H9 (cell line): ENCODE data around the gene FNDC3B. TPM values are rescaled to one million over a fixed set of nuclear protein-coding genes. Genes with fewer than 3 reads are reported as not detected.

Experiments
- DNase-seq: peaks from one replicate; pipeline ENCODE4 v3.0.0-alpha.2; 2017
- H2AFZ ChIP-seq: one replicate; pipeline ENCODE4 v1.6.1; 2013; ENCODE audit warnings: mild to moderate bottlenecking, low read length, control low read depth, moderate library complexity
- H2AK5ac ChIP-seq: 2 replicates; pipeline ENCODE4 v1.6.1; 2013; ENCODE audit warnings: low read length, control low read depth, mixed read lengths; ENCODE audit not compliant: insufficient read length
- H2BK120ac ChIP-seq: one replicate; pipeline ENCODE4 v1.6.1; 2013; ENCODE audit warnings: low read depth, mild to moderate bottlenecking, low read length, control low read depth, inconsistent platforms; ENCODE audit not compliant: poor library complexity, severe bottlenecking
- H2BK12ac ChIP-seq: 2 replicates; pipeline ENCODE4 v1.6.1; 2013; ENCODE audit warnings: low read length, control low read depth, mixed read lengths, low read depth; ENCODE audit not compliant: insufficient read length
- H2BK15ac ChIP-seq: 2 replicates; pipeline ENCODE4 v1.6.1; 2013; ENCODE audit warnings: low read depth, low read length, control low read depth
- H2BK20ac ChIP-seq: one replicate; pipeline ENCODE4 v1.6.1; 2013; ENCODE audit warnings: low read depth, mild to moderate bottlenecking, low read length, control low read depth, inconsistent platforms; ENCODE audit not compliant: poor library complexity, severe bottlenecking
- H2BK5ac ChIP-seq: 2 replicates; pipeline ENCODE4 v1.6.1; 2013; ENCODE audit warnings: low read length, control low read depth, mixed read lengths; ENCODE audit not compliant: insufficient read length
- H3K14ac ChIP-seq: 2 replicates; pipeline ENCODE4 v1.6.1; 2013; ENCODE audit warnings: low read length, control low read depth; ENCODE audit not compliant: insufficient read depth
- H3K18ac ChIP-seq: 2 replicates; pipeline ENCODE4 v1.6.1; 2013; ENCODE audit warnings: low read depth, mild to moderate bottlenecking, mixed read lengths, low read length, control low read depth; ENCODE audit not compliant: insufficient read length
- H3K23ac ChIP-seq: 2 replicates; pipeline ENCODE4 v1.6.1; 2013; ENCODE audit warnings: low read length, control low read depth, mixed read lengths, low read depth; ENCODE audit not compliant: insufficient read length
- H3K23me2 ChIP-seq: 2 replicates; pipeline ENCODE4 v1.6.1; 2013; ENCODE audit warnings: low read depth, mild to moderate bottlenecking, mixed read lengths, low read length, control low read depth; ENCODE audit not compliant: insufficient read length, poor library complexity, severe bottlenecking
- H3K27ac ChIP-seq: 2 replicates; pipeline ENCODE4 v1.5.1; 2013; ENCODE audit warnings: low read length, control low read depth, mixed read lengths, low read depth; ENCODE audit not compliant: insufficient read length
- H3K27me3 ChIP-seq: 2 replicates; pipeline ENCODE4 v1.6.1; 2013; ENCODE audit warnings: low read length, control low read depth, inconsistent platforms; ENCODE audit not compliant: insufficient read depth
- H3K4ac ChIP-seq: 2 replicates; pipeline ENCODE4 v1.6.1; 2013; ENCODE audit warnings: low read depth, mild to moderate bottlenecking, control low read depth, inconsistent platforms, low read length, moderate library complexity
- H3K4me1 ChIP-seq: 2 replicates; pipeline ENCODE4 v1.6.1; 2013; ENCODE audit warnings: low read length, control low read depth, inconsistent platforms; ENCODE audit not compliant: insufficient read depth
- H3K4me2 ChIP-seq: 2 replicates; pipeline ENCODE4 v1.6.1; 2013; ENCODE audit warnings: low read length, control low read depth, mixed read lengths; ENCODE audit not compliant: insufficient read length, insufficient read depth
- H3K56ac ChIP-seq: 2 replicates; pipeline ENCODE4 v1.6.1; 2013; ENCODE audit warnings: low read depth, mild to moderate bottlenecking, mixed read lengths, low read length, control low read depth; ENCODE audit not compliant: insufficient read length
- H3K79me1 ChIP-seq: 2 replicates; pipeline ENCODE4 v1.6.1; 2013; ENCODE audit warnings: low read depth, mild to moderate bottlenecking, moderate library complexity, low read length, control low read depth, inconsistent platforms; ENCODE audit not compliant: insufficient read depth, poor library complexity, severe bottlenecking
- H3K79me2 ChIP-seq: 2 replicates; pipeline ENCODE4 v1.6.1; 2013; ENCODE audit warnings: low read length, control low read depth, inconsistent platforms; ENCODE audit not compliant: insufficient read depth
- H3K9ac ChIP-seq: 2 replicates; pipeline ENCODE4 v1.6.1; 2013; ENCODE audit warnings: low read length, control low read depth, mixed read lengths; ENCODE audit not compliant: insufficient read length; ENCODE audit errors: extremely low read depth
- H3K9me3 ChIP-seq: one replicate; pipeline ENCODE4 v1.6.1; 2013; ENCODE audit warnings: low read depth, low read length, inconsistent platforms; ENCODE audit not compliant: control insufficient read depth
- H3T11ph ChIP-seq: one replicate; pipeline ENCODE4 v1.6.1; 2013; ENCODE audit warnings: mild to moderate bottlenecking, low read length, control low read depth, inconsistent platforms
- H4K20me1 ChIP-seq: one replicate; pipeline ENCODE4 v1.6.1; 2013; ENCODE audit not compliant: control insufficient read depth, insufficient read length, insufficient read depth
- H4K5ac ChIP-seq: 2 replicates; pipeline ENCODE4 v1.6.1; 2013; ENCODE audit warnings: low read depth, mild to moderate bottlenecking, mixed read lengths, low read length, control low read depth; ENCODE audit not compliant: insufficient read length
- H4K8ac ChIP-seq: replicated peaks from 2 replicates; pipeline ENCODE4 v1.6.1; 2013; ENCODE audit warnings: low read length, control low read depth, mixed read lengths, low read depth; ENCODE audit not compliant: insufficient read length
- H4K91ac ChIP-seq: 2 replicates; pipeline ENCODE4 v1.6.1; 2013; ENCODE audit warnings: low read depth, mild to moderate bottlenecking, moderate library complexity, mixed read lengths, low read length, control low read depth; ENCODE audit not compliant: insufficient read length
- H3K27ac Mint-ChIP-seq, 3 experiments: 2 replicates in 2 of 3; 3 replicates in 1 of 3; pipeline ENCODE4 v1.8.0; 2020 to 2021; ENCODE audit warnings: mixed read lengths in 3 of 3, mild to moderate bottlenecking in 1 of 3, moderate library complexity in 1 of 3
- H3K27me3 Mint-ChIP-seq: 2 replicates; pipeline ENCODE4 v1.8.0; 2021; ENCODE audit warnings: low read depth, mild to moderate bottlenecking, moderate library complexity, mixed read lengths
- H3K36me3 Mint-ChIP-seq, 3 experiments: 2 replicates in 2 of 3; 3 replicates in 1 of 3; pipeline ENCODE4 v1.8.0; 2020 to 2021; ENCODE audit warnings: low read depth in 3 of 3, mixed read lengths in 3 of 3; ENCODE audit not compliant: insufficient read depth in 1 of 3
- H3K4me1 Mint-ChIP-seq, 2 experiments: 2 replicates each; pipeline ENCODE4 v1.8.0; 2020; ENCODE audit warnings: mixed read lengths in 2 of 2
- H3K4me3 Mint-ChIP-seq, 2 experiments: 2 replicates in 1 of 2; 3 replicates in 1 of 2; pipeline ENCODE4 v1.8.0; 2020 to 2021; ENCODE audit warnings: mild to moderate bottlenecking in 2 of 2, mixed read lengths in 2 of 2, moderate library complexity in 1 of 2
- H3K9me3 Mint-ChIP-seq, 2 experiments: 2 replicates in 1 of 2; 3 replicates in 1 of 2; pipeline ENCODE4 v1.8.0; 2020; ENCODE audit warnings: mild to moderate bottlenecking in 2 of 2, mixed read lengths in 2 of 2, moderate library complexity in 1 of 2
- CTCF ChIP-seq: fragments of 200-600 bp; sonication (generic); conservative IDR thresholded peaks from 3 replicates; pipeline ENCODE4 v1.8.0; 2021; ENCODE audit warnings: antibody characterized with exemption, mild to moderate bottlenecking
- WGBS: extraction: QIAGEN DNeasy Blood & Tissue Kit; methylation state at CpG from one replicate; pipeline ENCODE4 v1.1.7; 2013; ENCODE audit warnings: missing lambda C conversion rate, low lambda C conversion rate, mixed read lengths; ENCODE audit not compliant: insufficient read length; ENCODE audit errors: extremely low coverage; 5-methylcytosine and 5-hydroxymethylcytosine counted together
- total RNA-seq: library from RNA; stranded (reverse); gene quantifications from 2 replicates; pipeline ENCODE4 v1.2.1, GENCODE V29; 2021

The FNDC3B gene
- total RNA-seq, 1 experiment from 2014 or later = 43.8 TPM

DNA sequence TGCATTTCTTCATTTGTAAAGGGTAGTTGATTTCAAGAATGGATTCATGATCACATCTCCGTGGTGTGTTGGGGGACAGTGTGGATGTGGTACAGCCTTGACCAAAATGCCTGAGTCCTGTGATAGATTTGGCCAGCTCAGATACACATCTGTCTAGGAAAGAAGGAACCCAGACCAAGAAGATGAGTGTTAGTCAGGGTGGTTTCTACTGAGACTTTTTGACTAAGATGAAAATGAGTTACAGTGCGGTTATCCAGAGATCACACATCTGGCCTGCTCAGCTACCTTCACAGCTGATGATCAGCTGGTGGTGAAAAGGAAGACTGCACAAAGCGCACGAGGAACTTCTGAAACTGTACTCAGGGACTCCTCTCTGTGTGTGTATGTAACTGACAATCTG lies 68.0 kb downstream of the FNDC3B start:
- peak overlapping the region; percentile 4 to 78 (median 50); a peak in 4 of 7 replicates for H3K27ac Mint-ChIP-seq
- H3K4me1 Mint-ChIP-seq = peaks cover 60 to 64% of the 10 kb centered on the region in 2 experiments
- no CpG with 5 or more reads among the region's 4 CpGs for WGBS
- Histone ChIP-seq H4K91ac (no peak overlapping the region), H3K9me3 (no peaks in the 10 kb centered on the region), H3T11ph (no peak overlapping the region), H2BK15ac (no peak overlapping the region), H3K4ac (no peak overlapping the region), H3K4me2 (no peak overlapping the region), H4K8ac (no peak overlapping the region), H2BK120ac (no peak overlapping the region), H3K23me2 (no peaks in the 10 kb centered on the region), H3K79me1 (peaks cover 7% of the 10 kb centered on the region), H2AK5ac (no peak overlapping the region), H3K79me2 (peaks cover 22% of the 10 kb centered on the region; the same call in 1 of the 2 replicates), H2AFZ (no peak overlapping the region), H2BK5ac (no peak overlapping the region), H2BK20ac (no peak overlapping the region), H3K56ac (no peak overlapping the region), H3K18ac (no peak overlapping the region), H4K5ac (no peak overlapping the region), H3K27me3 (no peaks in the 10 kb centered on the region), H2BK12ac (no peak overlapping the region), H3K23ac (no peak overlapping the region), H3K4me1 (peaks cover 7% of the 10 kb centered on the region), H3K27ac (no peak overlapping the region), H3K14ac (no peak overlapping the region), H3K9ac (no peak overlapping the region), H4K20me1 (no peaks in the 10 kb centered on the region)
- H3K9me3 Mint-ChIP-seq = no peaks in the 10 kb centered on the region
- peaks cover 3% of the 10 kb centered on the region in 3 experiments; a peak in 4 of 7 replicates for H3K36me3 Mint-ChIP-seq
- TF ChIP-seq CTCF = no peak
- no peak for DNase-seq
- no peak overlapping the region for H3K4me3 Mint-ChIP-seq
- H3K27me3 Mint-ChIP-seq = no peaks in the 10 kb centered on the region
